ENCODE results near the gene GOLGA6C.
"Not testable (repeated sequence)": the region's sequence is repeated elsewhere in the genome, so short reads cannot be mapped to it uniquely, and the experiment has no call there.

GOLGA6C gene

GRCh38 chr15:75258034-75258433 lies at the start of gene GOLGA6C:
GOLGA6C (plus strand) TSS chr15:75258334; CDS start chr15:75258599, 265 bp downstream.
- DNase-seq = not testable (repeated sequence)

GRCh38 chr15:75208501-75209288 lies 49.4 kb upstream of the GOLGA6C start:
- no peak for DNase-seq

GRCh38 chr15:75209289-75209676 lies 48.9 kb upstream of the GOLGA6C start:
- no peak for DNase-seq

- DNase-seq = no peak
Observed at GRCh38 chr15:75210811-75211230, 47.3 kb upstream of the GOLGA6C start.

- DNase-seq = no peak
Observed at GRCh38 chr15:75211436-75212199, 46.5 kb upstream of the GOLGA6C start.

GRCh38 chr15:75212200-75212858 lies 45.8 kb upstream of the GOLGA6C start:
- DNase-seq = no peak

- DNase-seq = no peak
Observed at GRCh38 chr15:75213212-75213767, 44.8 kb upstream of the GOLGA6C start.

GRCh38 chr15:75213768-75214221 lies 44.3 kb upstream of the GOLGA6C start:
- no peak for DNase-seq

- no peak for DNase-seq
Observed at GRCh38 chr15:75214293-75215096, 43.6 kb upstream of the GOLGA6C start.

GRCh38 chr15:75215107-75216004 lies 42.8 kb upstream of the GOLGA6C start:
- no peak for DNase-seq

- DNase-seq = no peak
Observed at GRCh38 chr15:75217012-75217411, 41.1 kb upstream of the GOLGA6C start.

GRCh38 chr15:75217574-75217973 lies 40.6 kb upstream of the GOLGA6C start:
- not testable (repeated sequence) for DNase-seq

- DNase-seq = not testable (repeated sequence)
Observed at GRCh38 chr15:75219507-75219929, 38.6 kb upstream of the GOLGA6C start.

GRCh38 chr15:75223688-75224087 lies 34.4 kb upstream of the GOLGA6C start:
- no peak for DNase-seq

GRCh38 chr15:75224281-75224680 lies 33.9 kb upstream of the GOLGA6C start:
- no peak for DNase-seq

- not testable (repeated sequence) for DNase-seq
Observed at GRCh38 chr15:75225102-75225836, 32.9 kb upstream of the GOLGA6C start.

GRCh38 chr15:75225951-75226732 lies 32.0 kb upstream of the GOLGA6C start:
- no peak for DNase-seq

- DNase-seq = not testable (repeated sequence)
Observed at GRCh38 chr15:75227112-75227511, 31.0 kb upstream of the GOLGA6C start.

- DNase-seq = no peak
Observed at GRCh38 chr15:75227663-75228280, 30.4 kb upstream of the GOLGA6C start.

All from CD4-positive, alpha-beta T cell treated with Interleukin-12 subunit alpha and Interleukin-12 subunit beta, for 1 hour (primary cell).